HCT116 (cell line): ENCODE results near the gene LDAF1. TPM values are rescaled to one million over a fixed set of nuclear protein-coding genes. Genes with fewer than 3 reads are reported as not detected.

Experiments
- ATAC-seq: fragments of 200-7000 bp; cut with Tn5 transposase; 2 replicates; pipeline ENCODE4 v1.9.1; 2020; ENCODE audit warnings: mild to moderate bottlenecking, moderate library complexity
- BruUV-seq: library from RNA; stranded (reverse); fragments of 400-500 nt; replicated peaks from 2 replicates; lab custom pipeline; 2021; lab: Mats Ljungman, UMichigan
- CTCF ChIA-PET: fragments of 300-600 bp; sonication (Branson Sonifier 250); formaldehyde crosslinking; loops from one replicate; lab custom pipeline; 2021; ENCODE audit warnings: antibody characterized with exemption; lab: Charles Lee
- POLR2A ChIA-PET: fragments of 300-600, 350-600 bp; sonication (Branson Sonifier 250); formaldehyde crosslinking; loops from one replicate; lab custom pipeline; 2021; ENCODE audit warnings: antibody characterized with exemption; lab: Charles Lee
- RAD21 ChIA-PET, 2 experiments: fragments of 300-600 bp; sonication (Branson Sonifier 250); formaldehyde crosslinking; loops; one replicate each; lab custom pipeline; 2023; ENCODE audit warnings: low total read pairs in 2 of 2; ENCODE audit not compliant: uncharacterized antibody in 2 of 2, unreplicated experiment in 2 of 2, low non-redundant PET in 1 of 2; lab: Charles Lee
- DNase-seq: peaks from one replicate; pipeline ENCODE4 v3.0.0-alpha.2; 2010; ENCODE audit warnings: low read depth, low spot score
- H2AFZ ChIP-seq: fragments of 200-600 bp; shearing (Covaris generic), sonication (generic); 2 replicates; pipeline ENCODE4 v1.6.1; 2017; ENCODE audit warnings: low read depth, mixed run types, mixed read lengths, antibody characterized with exemption, low read length; ENCODE audit not compliant: poor library complexity, severe bottlenecking
- H3K27ac ChIP-seq: 2 replicates; pipeline ENCODE4 v1.5.1; 2012; ENCODE audit warnings: low read depth, low read length
- H3K27me3 ChIP-seq: fragments of 200-600 bp; sonication (generic); 2 replicates; pipeline ENCODE4 v1.6.1; 2016; ENCODE audit warnings: mixed run types, low read length, mixed read lengths; ENCODE audit not compliant: insufficient read depth
- H3K36me3 ChIP-seq, 2 experiments: fragments of 200-500 bp in 1 of 2; fragments of 200-600 bp in 1 of 2; sonication (Bioruptor generic) in 1 of 2; sonication (generic) in 1 of 2; 2 replicates each; pipeline versions ENCODE4 v1.5.1 to v1.6.1; 2014 to 2016; ENCODE audit warnings: low read length in 2 of 2, inconsistent platforms in 1 of 2, mixed read lengths in 1 of 2, mixed run types in 1 of 2; ENCODE audit not compliant: insufficient read depth in 2 of 2, control insufficient read depth in 1 of 2
- H3K4me1 ChIP-seq, 2 experiments: fragments of 200-600 bp in 1 of 2; sonication (generic) in 1 of 2; 2 replicates each; pipeline versions ENCODE4 v1.5.1 to v1.6.1; 2012 to 2017; ENCODE audit warnings: low read length in 2 of 2, inconsistent platforms in 1 of 2, mild to moderate bottlenecking in 1 of 2, mixed read lengths in 1 of 2, mixed run types in 1 of 2, moderate library complexity in 1 of 2; ENCODE audit not compliant: insufficient read depth in 2 of 2, control insufficient read depth in 1 of 2
- H3K4me2 ChIP-seq: fragments of 200-600 bp; sonication (generic); 2 replicates; pipeline ENCODE4 v1.6.1; 2017; ENCODE audit warnings: mixed run types, low read length, mixed read lengths
- H3K4me3 ChIP-seq, 2 experiments: fragments of 200-600 bp in 1 of 2; sonication (generic) in 1 of 2; replicated peaks in 1 of 2; 2 replicates each; pipeline ENCODE4 v1.5.1; 2011 to 2016; ENCODE audit warnings: low read length in 2 of 2, control low read depth in 1 of 2, low read depth in 1 of 2, mild to moderate bottlenecking in 1 of 2, mixed read lengths in 1 of 2, mixed run types in 1 of 2
- H3K79me2 ChIP-seq: fragments of 200-600 bp; sonication (generic); 2 replicates; pipeline ENCODE4 v1.6.1; 2017; ENCODE audit warnings: mild to moderate bottlenecking, mixed run types, low read length, moderate library complexity, mixed read lengths; ENCODE audit not compliant: insufficient read depth
- H3K9ac ChIP-seq: fragments of 200-600 bp; sonication (generic); 2 replicates; pipeline ENCODE4 v1.6.1; 2016; ENCODE audit warnings: low read length, mixed read lengths
- H3K9me2 ChIP-seq: fragments of 200-600 bp; sonication (generic), shearing (Covaris generic); 2 replicates; pipeline ENCODE4 v1.6.1; 2017; ENCODE audit warnings: mixed run types, mild to moderate bottlenecking, moderate library complexity; ENCODE audit not compliant: insufficient read depth
- H3K9me3 ChIP-seq, 2 experiments: fragments of 200-500 bp in 1 of 2; fragments of 200-600 bp in 1 of 2; sonication (Bioruptor generic) in 1 of 2; sonication (generic) in 1 of 2; 2 replicates each; pipeline ENCODE4 v1.6.1; 2014 to 2017; ENCODE audit warnings: low read length in 2 of 2, mixed read lengths in 2 of 2, inconsistent platforms in 1 of 2, low read depth in 1 of 2, mild to moderate bottlenecking in 1 of 2, mixed run types in 1 of 2, moderate library complexity in 1 of 2; ENCODE audit not compliant: control insufficient read depth in 1 of 2, insufficient read depth in 1 of 2
- H4K20me1 ChIP-seq: fragments of 200-600 bp; sonication (generic), shearing (Covaris generic); 2 replicates; pipeline ENCODE4 v1.6.1; 2017; ENCODE audit warnings: mixed run types, mild to moderate bottlenecking, moderate library complexity; ENCODE audit not compliant: insufficient read depth
- EGR1 ChIP-seq: IDR thresholded peaks from 2 replicates; pipeline ENCODE4 v1.6.1; 2012; ENCODE audit warnings: low read depth
- JUND ChIP-seq: IDR thresholded peaks from 2 replicates; pipeline ENCODE4 v1.6.1; 2012
- MAX ChIP-seq: IDR thresholded peaks from 2 replicates; pipeline ENCODE4 v1.6.1; 2012
- POLR2A ChIP-seq: IDR thresholded peaks from 2 replicates; pipeline ENCODE4 v1.7.0; 2011; ENCODE audit warnings: borderline replicate concordance; ENCODE audit not compliant: insufficient read depth, insufficient read length; ENCODE audit errors: extremely low read depth
- REST ChIP-seq: IDR thresholded peaks from 2 replicates; pipeline ENCODE4 v1.6.1; 2012; ENCODE audit warnings: low read depth
- SP1 ChIP-seq: IDR thresholded peaks from 2 replicates; pipeline ENCODE4 v1.6.1; 2012; ENCODE audit warnings: low read depth
- SRF ChIP-seq: IDR thresholded peaks from 2 replicates; pipeline ENCODE4 v1.6.1; 2012; ENCODE audit warnings: low read depth
- TCF7L2 ChIP-seq: IDR thresholded peaks from 2 replicates; pipeline ENCODE4 v1.7.0; 2011; ENCODE audit warnings: borderline replicate concordance, inconsistent platforms; ENCODE audit not compliant: insufficient read depth, insufficient read length; ENCODE audit errors: extremely low read depth
- ZFX ChIP-seq: fragments of 450-650 bp; IDR thresholded peaks from 2 replicates; pipeline ENCODE4 v1.6.1; 2017
- intact Hi-C: fragments of 100-400 bp; cut with micrococcal nuclease; formaldehyde crosslinking; loops from 2 replicates; pipeline ENCODE4 v1.10.0; 2022
- total RNA-seq: library from RNA; stranded (reverse); gene quantifications from one replicate; pipeline ENCODE4 v1.2.1, GENCODE V29; 2021; ENCODE audit not compliant: unreplicated experiment

LDAF1 gene
- total RNA-seq, 1 experiment from 2014 or later = 30.0 TPM

GRCh38 chr16:21175397-21175796, 16.9 kb downstream of the LDAF1 start:
- RAD21 ChIA-PET = no interaction called here

More at GRCh38 chr16:21175397-21175796, 16.9 kb downstream of the LDAF1 start:
- no peak for ATAC-seq
- Histone ChIP-seq H3K79me2 (no peaks in the 10 kb centered on the region), H3K9me2 (no peaks in the 10 kb centered on the region), H3K36me3 (peaks cover 14 to 25% of the 10 kb centered on the region in 2 experiments; a peak in 2 of 4 replicates), H3K4me1 (no peaks in the 10 kb centered on the region), H3K9me3 (no peaks in the 10 kb centered on the region), H3K27me3 (no peaks in the 10 kb centered on the region), H3K9ac (no peak overlapping the region), H3K4me2 (no peak overlapping the region), H3K4me3 (no peak overlapping the region), H4K20me1 (no peaks in the 10 kb centered on the region), H2AFZ (no peak overlapping the region), H3K27ac (no peak overlapping the region)
- POLR2A ChIA-PET = no interaction called here
- CTCF ChIA-PET = no interaction called here
- TF ChIP-seq TCF7L2 = no peak
- TF ChIP-seq ZFX = no peak
- no peak for TF ChIP-seq POLR2A
- TF ChIP-seq SRF = no peak
- no peak for TF ChIP-seq SP1
- no peak for TF ChIP-seq REST
- TF ChIP-seq JUND = no peak
- no peak for TF ChIP-seq MAX
- no peak for TF ChIP-seq EGR1
- intact Hi-C loops = no loop called here
- no TSS peak for BruUV-seq
- DNase-seq = no peak
